Body of pancreas (tissue), 4 donors: Measurements from ENCODE around the gene GNLY. TPM values are rescaled to one million over a fixed set of nuclear protein-coding genes. Genes with fewer than 3 reads are reported as not detected.

Experiments used
- ATAC-seq: fragments of 150-250 bp; one replicate; pipeline ENCODE4 v1.9.1; 2016
- DNase-seq, 4 donors: peaks; one replicate each; pipeline ENCODE4 v3.0.0-alpha.2; 2019
- H3K27ac ChIP-seq, 4 donors: fragments of 200-600 bp; sonication (generic); 1 replicate in 3 of 4; 2 replicates in 1 of 4; pipeline versions ENCODE4 v1.5.1 to v1.6.1; 2016 to 2019; ENCODE audit warnings: mild to moderate bottlenecking in 1 of 4, mixed read lengths in 1 of 4, moderate library complexity in 1 of 4
- H3K27me3 ChIP-seq, 2 donors: fragments of 200-600 bp; sonication (generic); one replicate each; pipeline ENCODE4 v1.6.0; 2016; ENCODE audit warnings: mild to moderate bottlenecking in 1 of 2
- H3K36me3 ChIP-seq, 2 donors: fragments of 200-600 bp; sonication (generic); replicated peaks in 1 of 2; 2 replicates each; pipeline ENCODE4 v1.5.1; 2016; ENCODE audit warnings: low read depth in 2 of 2; ENCODE audit not compliant: insufficient read depth in 1 of 2
- H3K4me1 ChIP-seq: fragments of 200-600 bp; sonication (generic); one replicate; pipeline ENCODE4 v1.6.0; 2016
- H3K4me3 ChIP-seq, 2 donors: fragments of 200-600 bp; sonication (generic); 1 replicate in 1 of 2; 2 replicates in 1 of 2; pipeline ENCODE4 v1.5.1; 2016 to 2019
- H3K9me3 ChIP-seq, 3 donors: fragments of 200-600 bp; sonication (generic); 1 replicate in 2 of 3; 2 replicates in 1 of 3; pipeline ENCODE4 v1.5.1; 2016
- CTCF ChIP-seq, 7 experiments: fragments of 450-650 bp in 4 of 7; fragments of 200-600 bp in 3 of 7; sonication (generic) in 3 of 7; IDR thresholded peaks; one replicate each; pipeline ENCODE4 v1.5.1; 2016 to 2019; ENCODE audit warnings: antibody characterized with exemption in 7 of 7
- POLR2A ChIP-seq, 3 donors: fragments of 450-650 bp; IDR thresholded peaks; one replicate each; pipeline ENCODE4 v1.6.1; 2016; ENCODE audit warnings: antibody characterized with exemption in 3 of 3, mild to moderate bottlenecking in 2 of 3
- WGBS, 2 donors: methylation state at CpG; one replicate each; pipeline ENCODE4 v1.1.5; 2017; 5-methylcytosine and 5-hydroxymethylcytosine counted together
- intact Hi-C: fragments of 100-400 bp; cut with DNase I; formaldehyde crosslinking; loops from one replicate; pipeline ENCODE4 v1.15.1; 2023
- small RNA-seq: library from RNA; depleted of rRNA; stranded (forward); fragments of <200 nt; gene quantifications from one replicate; pipeline ENCODE3, GENCODE V24; 2016
- total RNA-seq, 2 donors: library from RNA; depleted of rRNA; stranded (reverse); fragments of >200 nt; gene quantifications; one replicate each; pipeline ENCODE4 v1.1.0, GENCODE V29; 2016

The GNLY gene
- total RNA-seq, 2 donors from 2014 or later, result 5.6 TPM; not detected in 1

GRCh38 chr2:85745619-85746018, 51.5 kb downstream of the GNLY start:
- TF ChIP-seq POLR2A (IDR thresholded peaks at IDR 0.05), result no peak
- no peak for TF ChIP-seq CTCF (IDR thresholded peaks at IDR 0.05)
- no peak for ATAC-seq
- H3K9me3 ChIP-seq, result no peaks in the 10 kb centered on the region
- H3K4me1 ChIP-seq, result peaks cover 38% of the 10 kb centered on the region
- WGBS, 2 donors, result 66 to 73% methylated on average over 8 of the region's 8 CpGs
- DNase-seq, result no peak
- no peak overlapping the region for H3K27ac ChIP-seq
- no peaks in the 10 kb centered on the region for H3K36me3 ChIP-seq
- intact Hi-C loops, result loop anchor here (5.0 kb wide), 1 partner anchor 67 kb away; no protein-coding TSS in a partner anchor
- no peaks in the 10 kb centered on the region for H3K27me3 ChIP-seq
- H3K4me3 ChIP-seq, result no peak overlapping the region

- no peak for DNase-seq
- no peak overlapping the region for H3K4me3 ChIP-seq
- WGBS, 2 donors, result 65 to 69% methylated on average over 8 of the region's 8 CpGs
- no peak overlapping the region for H3K27ac ChIP-seq
- H3K4me1 ChIP-seq, result peaks cover 36% of the 10 kb centered on the region
- no peaks in the 10 kb centered on the region for H3K36me3 ChIP-seq
- no peaks in the 10 kb centered on the region for H3K9me3 ChIP-seq
- no peak for ATAC-seq
- no peaks in the 10 kb centered on the region for H3K27me3 ChIP-seq
- TF ChIP-seq CTCF (IDR thresholded peaks at IDR 0.05) (no peak), POLR2A (IDR thresholded peaks at IDR 0.05) (no peak)
- intact Hi-C loops, result loop anchor here (5.0 kb wide), 1 partner anchor 66 kb away; no protein-coding TSS in a partner anchor
Measured at GRCh38 chr2:85746321-85747004, 52.3 kb downstream of the GNLY start.

GRCh38 chr2:85747441-85747840, 53.3 kb downstream of the GNLY start:
- TF ChIP-seq CTCF (IDR thresholded peaks at IDR 0.05) (no peak), POLR2A (IDR thresholded peaks at IDR 0.05) (no peak)
- H3K4me1 ChIP-seq, result peaks cover 26% of the 10 kb centered on the region
- WGBS, 2 donors, result 71 to 78% methylated on average over 3 of the region's 3 CpGs
- intact Hi-C loops, result loop anchor here (5.0 kb wide), 1 partner anchor 65 kb away; no protein-coding TSS in a partner anchor
- no peak overlapping the region for H3K27ac ChIP-seq
- no peak overlapping the region for H3K4me3 ChIP-seq
- DNase-seq, result no peak
- H3K27me3 ChIP-seq, result no peaks in the 10 kb centered on the region
- no peak for ATAC-seq
- no peaks in the 10 kb centered on the region for H3K9me3 ChIP-seq
- H3K36me3 ChIP-seq, result no peaks in the 10 kb centered on the region

- H3K9me3 ChIP-seq, result no peaks in the 10 kb centered on the region
- ATAC-seq (no peak), DNase-seq (no peak)
- peaks cover 19% of the 10 kb centered on the region for H3K4me1 ChIP-seq
- 77 to 87% methylated on average over 9 of the region's 9 CpGs for WGBS, 2 donors
- TF ChIP-seq POLR2A (IDR thresholded peaks at IDR 0.05) (no peak), CTCF (IDR thresholded peaks at IDR 0.05) (no peak)
- no peaks in the 10 kb centered on the region for H3K36me3 ChIP-seq
- H3K4me3 ChIP-seq, result no peak overlapping the region
- no peak overlapping the region for H3K27ac ChIP-seq
- intact Hi-C loops, result loop anchor here (5.0 kb wide), 1 partner anchor 64 kb away; no protein-coding TSS in a partner anchor
- H3K27me3 ChIP-seq, result peaks cover 0 to 3% of the 10 kb centered on the region in 2 donors
Measured at GRCh38 chr2:85748039-85748734, 54.0 kb downstream of the GNLY start.

Small RNA genes lying within 50 kb of the gene (small RNA-seq; reads per million reads assigned to genes)
- gene RNU1-38P, result not detected

Other genes with a start within 250 kb of the GNLY start
- 100 to 1,000 TPM; 388 to 576 TPM for gene MAT2A, start 155.2 kb upstream of the GNLY start, total RNA-seq
- gene GGCX, start 132.9 kb upstream of the GNLY start, total RNA-seq, result 10 to 100 TPM; 35.5 to 48.1 TPM
- 100 to 1,000 TPM in 1 of 2 donors, 10 to 100 TPM in 1; 39.6 to 111 TPM for gene VAMP8, start 116.8 kb upstream of the GNLY start, total RNA-seq
- 10 to 100 TPM in 1 of 2 donors, 1 to 10 TPM in 1; 3.0 to 10.4 TPM for gene VAMP5, start 109.9 kb upstream of the GNLY start, total RNA-seq
- 10 to 100 TPM; 54.4 to 89.5 TPM for gene RNF181, start 98.6 kb upstream of the GNLY start, total RNA-seq
- gene TMEM150A, start 91.7 kb upstream of the GNLY start, total RNA-seq, result 10 to 100 TPM; 23.1 to 24.4 TPM
- 10 to 100 TPM in 1 of 2 donors, 1 to 10 TPM in 1; 9.9 to 14.5 TPM for gene C2orf68, start 82.3 kb upstream of the GNLY start, total RNA-seq
- gene USP39, start 78.2 kb upstream of the GNLY start, total RNA-seq, result 100 to 1,000 TPM in 1 of 2 donors, 10 to 100 TPM in 1; 21.3 to 142 TPM
- not detected for gene SFTPB, start 26.2 kb upstream of the GNLY start, total RNA-seq
- gene ATOH8, start 59.6 kb downstream of the GNLY start, total RNA-seq, result 10 to 100 TPM; 12.9 to 14.5 TPM
- gene ST3GAL5, start 194.6 kb downstream of the GNLY start, total RNA-seq, result 10 to 100 TPM in 1 of 2 donors, 1 to 10 TPM in 1; 8.6 to 18.8 TPM